ENCODE results near the gene KCNQ1. TPM values are rescaled to one million over a fixed set of nuclear protein-coding genes. Genes with fewer than 3 reads are reported as not detected.

Gene KCNQ1
- polyA plus RNA-seq, 1 donor from 2014 or later, result not detected

DNA sequence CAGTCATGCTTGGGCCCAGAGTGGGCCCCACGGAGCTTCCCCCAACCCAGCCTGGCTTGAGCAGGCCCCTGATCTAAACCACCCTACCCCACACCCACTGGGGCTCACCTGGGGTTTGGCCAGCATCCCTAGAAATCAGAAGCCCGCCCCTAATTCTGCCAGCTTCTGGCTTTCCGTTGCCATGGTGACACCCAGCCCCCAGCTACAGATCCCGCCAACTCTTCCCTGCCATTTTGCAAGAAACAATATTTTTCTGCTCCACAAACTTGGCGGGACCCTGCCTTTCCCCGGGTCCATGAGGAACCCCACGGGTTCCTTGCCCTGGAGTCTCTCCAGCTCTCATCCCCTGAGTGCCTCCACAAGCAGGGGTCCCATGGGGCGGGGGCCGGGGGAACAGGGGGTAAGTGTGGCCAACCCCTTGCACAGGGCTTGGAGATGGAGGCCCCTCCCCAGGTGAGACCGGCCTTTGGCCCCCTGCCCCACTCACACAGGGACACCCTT is 350.7 kb downstream of the KCNQ1 start:
- H3K36me3 ChIP-seq (ENCODE audit: insufficient read depth, low read length), result no peaks in the 10 kb centered on the region
- no peaks in the 10 kb centered on the region for H4K20me1 ChIP-seq (ENCODE audit: insufficient read depth)
- TF ChIP-seq EP300 (conservative IDR thresholded peaks at IDR 0.05; ENCODE audit: poor library complexity, severe bottlenecking) (no peak), EZH2 (IDR thresholded peaks at IDR 0.05; ENCODE audit: borderline replicate concordance, insufficient read depth, low read length, poor library complexity, severe bottlenecking) (no peak), TAF1 (IDR thresholded peaks at IDR 0.05; ENCODE audit: low read depth) (no peak), RAD21 (conservative IDR thresholded peaks at IDR 0.05) (no peak), CTCF (IDR thresholded peaks at IDR 0.05; ENCODE audit: poor library complexity, severe bottlenecking) (no peak), SMC3 (conservative IDR thresholded peaks at IDR 0.05; ENCODE audit: poor library complexity) (no peak), POLR2AphosphoS5 (IDR thresholded peaks at IDR 0.05) (no peak), MXI1 (conservative IDR thresholded peaks at IDR 0.05; ENCODE audit: poor library complexity, severe bottlenecking) (no peak)
- TF ChIP-seq, protein P1, sequence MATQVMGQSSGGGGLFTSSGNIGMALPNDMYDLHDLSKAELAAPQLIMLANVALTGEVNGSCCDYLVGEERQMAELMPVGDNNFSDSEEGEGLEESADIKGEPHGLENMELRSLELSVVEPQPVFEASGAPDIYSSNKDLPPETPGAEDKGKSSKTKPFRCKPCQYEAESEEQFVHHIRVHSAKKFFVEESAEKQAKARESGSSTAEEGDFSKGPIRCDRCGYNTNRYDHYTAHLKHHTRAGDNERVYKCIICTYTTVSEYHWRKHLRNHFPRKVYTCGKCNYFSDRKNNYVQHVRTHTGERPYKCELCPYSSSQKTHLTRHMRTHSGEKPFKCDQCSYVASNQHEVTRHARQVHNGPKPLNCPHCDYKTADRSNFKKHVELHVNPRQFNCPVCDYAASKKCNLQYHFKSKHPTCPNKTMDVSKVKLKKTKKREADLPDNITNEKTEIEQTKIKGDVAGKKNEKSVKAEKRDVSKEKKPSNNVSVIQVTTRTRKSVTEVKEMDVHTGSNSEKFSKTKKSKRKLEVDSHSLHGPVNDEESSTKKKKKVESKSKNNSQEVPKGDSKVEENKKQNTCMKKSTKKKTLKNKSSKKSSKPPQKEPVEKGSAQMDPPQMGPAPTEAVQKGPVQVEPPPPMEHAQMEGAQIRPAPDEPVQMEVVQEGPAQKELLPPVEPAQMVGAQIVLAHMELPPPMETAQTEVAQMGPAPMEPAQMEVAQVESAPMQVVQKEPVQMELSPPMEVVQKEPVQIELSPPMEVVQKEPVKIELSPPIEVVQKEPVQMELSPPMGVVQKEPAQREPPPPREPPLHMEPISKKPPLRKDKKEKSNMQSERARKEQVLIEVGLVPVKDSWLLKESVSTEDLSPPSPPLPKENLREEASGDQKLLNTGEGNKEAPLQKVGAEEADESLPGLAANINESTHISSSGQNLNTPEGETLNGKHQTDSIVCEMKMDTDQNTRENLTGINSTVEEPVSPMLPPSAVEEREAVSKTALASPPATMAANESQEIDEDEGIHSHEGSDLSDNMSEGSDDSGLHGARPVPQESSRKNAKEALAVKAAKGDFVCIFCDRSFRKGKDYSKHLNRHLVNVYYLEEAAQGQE (IDR thresholded peaks at IDR 0.05; ENCODE audit: borderline replicate concordance), result no peak
- H3K27me3 ChIP-seq (ENCODE audit: insufficient read depth, low read depth, low read length), result no peaks in the 10 kb centered on the region
- H3K9me2 ChIP-seq (ENCODE audit: insufficient read depth, low read length), result no peaks in the 10 kb centered on the region
- no peaks in the 10 kb centered on the region for H3K79me2 ChIP-seq (replicated peaks; ENCODE audit: insufficient read depth, low read length)
- H3K4me2 ChIP-seq (ENCODE audit: low read length), result no peak overlapping the region
- H3K9me3 ChIP-seq (ENCODE audit: low read length), result peaks cover 4% of the 10 kb centered on the region
- no peaks in the 10 kb centered on the region for H3F3A ChIP-seq (ENCODE audit: insufficient read depth, low read length, poor library complexity, severe bottlenecking)
- H3K27ac ChIP-seq (ENCODE audit: low read length), result no peak overlapping the region
- no peak overlapping the region for H2AFZ ChIP-seq (ENCODE audit: low read depth, low read length)
- H3K4me3 ChIP-seq (ENCODE audit: low read length), result no peak overlapping the region
- H3K9ac ChIP-seq (ENCODE audit: low read length), result no peak overlapping the region

DNA sequence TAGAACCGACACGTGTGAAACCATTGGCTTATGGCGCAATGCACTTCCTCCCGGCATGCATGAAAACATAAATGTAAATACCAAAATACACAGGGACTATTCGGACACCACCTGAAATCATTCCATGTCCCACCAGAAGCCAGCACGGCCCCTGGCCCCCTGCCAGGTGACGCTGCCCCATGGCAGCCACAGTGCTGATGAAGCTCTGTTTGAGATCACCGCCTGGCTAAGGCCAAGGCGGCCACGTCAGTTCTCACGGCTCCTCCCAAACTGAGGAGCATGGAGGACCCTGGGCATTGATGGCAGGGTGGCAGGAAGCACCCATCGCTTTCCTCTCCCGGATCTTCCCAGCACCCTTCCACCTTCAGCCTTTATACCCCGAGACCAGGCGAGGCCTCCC is 351.3 kb downstream of the KCNQ1 start:
- Histone ChIP-seq H3K4me3 (ENCODE audit: low read length) (no peak overlapping the region), H3K4me2 (ENCODE audit: low read length) (no peak overlapping the region), H3F3A (ENCODE audit: insufficient read depth, low read length, poor library complexity, severe bottlenecking) (no peaks in the 10 kb centered on the region), H3K79me2 (replicated peaks; ENCODE audit: insufficient read depth, low read length) (no peaks in the 10 kb centered on the region), H3K27ac (ENCODE audit: low read length) (no peak overlapping the region), H2AFZ (ENCODE audit: low read depth, low read length) (no peak overlapping the region), H3K9me2 (ENCODE audit: insufficient read depth, low read length) (no peaks in the 10 kb centered on the region), H3K9ac (ENCODE audit: low read length) (no peak overlapping the region), H3K9me3 (ENCODE audit: low read length) (peaks cover 4% of the 10 kb centered on the region), H4K20me1 (ENCODE audit: insufficient read depth) (no peaks in the 10 kb centered on the region), H3K27me3 (ENCODE audit: insufficient read depth, low read depth, low read length) (no peaks in the 10 kb centered on the region), H3K36me3 (ENCODE audit: insufficient read depth, low read length) (no peaks in the 10 kb centered on the region)
- TF ChIP-seq POLR2AphosphoS5 (IDR thresholded peaks at IDR 0.05), result no peak
- no peak for TF ChIP-seq EZH2 (IDR thresholded peaks at IDR 0.05; ENCODE audit: borderline replicate concordance, insufficient read depth, low read length, poor library complexity, severe bottlenecking)
- no peak for TF ChIP-seq MXI1 (conservative IDR thresholded peaks at IDR 0.05; ENCODE audit: poor library complexity, severe bottlenecking)
- TF ChIP-seq SMC3 (conservative IDR thresholded peaks at IDR 0.05; ENCODE audit: poor library complexity), result no peak
- TF ChIP-seq EP300 (conservative IDR thresholded peaks at IDR 0.05; ENCODE audit: poor library complexity, severe bottlenecking), result no peak
- no peak for TF ChIP-seq CTCF (IDR thresholded peaks at IDR 0.05; ENCODE audit: poor library complexity, severe bottlenecking)
- no peak for TF ChIP-seq RAD21 (conservative IDR thresholded peaks at IDR 0.05)
- TF ChIP-seq TAF1 (IDR thresholded peaks at IDR 0.05; ENCODE audit: low read depth), result no peak
- TF ChIP-seq, protein P1 (IDR thresholded peaks at IDR 0.05; ENCODE audit: borderline replicate concordance), result no peak

All from neural cell (in vitro differentiated cells).